H9 (cell line): Measurements from ENCODE around the gene CNNM2. TPM values are rescaled to one million over a fixed set of nuclear protein-coding genes. Genes with fewer than 3 reads are reported as not detected.

Experiments used
- DNase-seq: peaks from one replicate; pipeline ENCODE4 v3.0.0-alpha.2; 2017
- H2AFZ ChIP-seq: one replicate; pipeline ENCODE4 v1.6.1; 2013; ENCODE audit warnings: mild to moderate bottlenecking, low read length, control low read depth, moderate library complexity
- H2AK5ac ChIP-seq: 2 replicates; pipeline ENCODE4 v1.6.1; 2013; ENCODE audit warnings: low read length, control low read depth, mixed read lengths; ENCODE audit not compliant: insufficient read length
- H2BK120ac ChIP-seq: one replicate; pipeline ENCODE4 v1.6.1; 2013; ENCODE audit warnings: low read depth, mild to moderate bottlenecking, low read length, control low read depth, inconsistent platforms; ENCODE audit not compliant: poor library complexity, severe bottlenecking
- H2BK12ac ChIP-seq: 2 replicates; pipeline ENCODE4 v1.6.1; 2013; ENCODE audit warnings: low read length, control low read depth, mixed read lengths, low read depth; ENCODE audit not compliant: insufficient read length
- H2BK15ac ChIP-seq: 2 replicates; pipeline ENCODE4 v1.6.1; 2013; ENCODE audit warnings: low read depth, low read length, control low read depth
- H2BK20ac ChIP-seq: one replicate; pipeline ENCODE4 v1.6.1; 2013; ENCODE audit warnings: low read depth, mild to moderate bottlenecking, low read length, control low read depth, inconsistent platforms; ENCODE audit not compliant: poor library complexity, severe bottlenecking
- H2BK5ac ChIP-seq: 2 replicates; pipeline ENCODE4 v1.6.1; 2013; ENCODE audit warnings: low read length, control low read depth, mixed read lengths; ENCODE audit not compliant: insufficient read length
- H3K14ac ChIP-seq: 2 replicates; pipeline ENCODE4 v1.6.1; 2013; ENCODE audit warnings: low read length, control low read depth; ENCODE audit not compliant: insufficient read depth
- H3K18ac ChIP-seq: 2 replicates; pipeline ENCODE4 v1.6.1; 2013; ENCODE audit warnings: low read depth, mild to moderate bottlenecking, mixed read lengths, low read length, control low read depth; ENCODE audit not compliant: insufficient read length
- H3K23ac ChIP-seq: 2 replicates; pipeline ENCODE4 v1.6.1; 2013; ENCODE audit warnings: low read length, control low read depth, mixed read lengths, low read depth; ENCODE audit not compliant: insufficient read length
- H3K23me2 ChIP-seq: 2 replicates; pipeline ENCODE4 v1.6.1; 2013; ENCODE audit warnings: low read depth, mild to moderate bottlenecking, mixed read lengths, low read length, control low read depth; ENCODE audit not compliant: insufficient read length, poor library complexity, severe bottlenecking
- H3K27ac ChIP-seq: 2 replicates; pipeline ENCODE4 v1.5.1; 2013; ENCODE audit warnings: low read length, control low read depth, mixed read lengths, low read depth; ENCODE audit not compliant: insufficient read length
- H3K27me3 ChIP-seq: 2 replicates; pipeline ENCODE4 v1.6.1; 2013; ENCODE audit warnings: low read length, control low read depth, inconsistent platforms; ENCODE audit not compliant: insufficient read depth
- H3K4ac ChIP-seq: 2 replicates; pipeline ENCODE4 v1.6.1; 2013; ENCODE audit warnings: low read depth, mild to moderate bottlenecking, control low read depth, inconsistent platforms, low read length, moderate library complexity
- H3K4me1 ChIP-seq: 2 replicates; pipeline ENCODE4 v1.6.1; 2013; ENCODE audit warnings: low read length, control low read depth, inconsistent platforms; ENCODE audit not compliant: insufficient read depth
- H3K4me2 ChIP-seq: 2 replicates; pipeline ENCODE4 v1.6.1; 2013; ENCODE audit warnings: low read length, control low read depth, mixed read lengths; ENCODE audit not compliant: insufficient read length, insufficient read depth
- H3K56ac ChIP-seq: 2 replicates; pipeline ENCODE4 v1.6.1; 2013; ENCODE audit warnings: low read depth, mild to moderate bottlenecking, mixed read lengths, low read length, control low read depth; ENCODE audit not compliant: insufficient read length
- H3K79me1 ChIP-seq: 2 replicates; pipeline ENCODE4 v1.6.1; 2013; ENCODE audit warnings: low read depth, mild to moderate bottlenecking, moderate library complexity, low read length, control low read depth, inconsistent platforms; ENCODE audit not compliant: insufficient read depth, poor library complexity, severe bottlenecking
- H3K79me2 ChIP-seq: 2 replicates; pipeline ENCODE4 v1.6.1; 2013; ENCODE audit warnings: low read length, control low read depth, inconsistent platforms; ENCODE audit not compliant: insufficient read depth
- H3K9ac ChIP-seq: 2 replicates; pipeline ENCODE4 v1.6.1; 2013; ENCODE audit warnings: low read length, control low read depth, mixed read lengths; ENCODE audit not compliant: insufficient read length; ENCODE audit errors: extremely low read depth
- H3K9me3 ChIP-seq: one replicate; pipeline ENCODE4 v1.6.1; 2013; ENCODE audit warnings: low read depth, low read length, inconsistent platforms; ENCODE audit not compliant: control insufficient read depth
- H3T11ph ChIP-seq: one replicate; pipeline ENCODE4 v1.6.1; 2013; ENCODE audit warnings: mild to moderate bottlenecking, low read length, control low read depth, inconsistent platforms
- H4K20me1 ChIP-seq: one replicate; pipeline ENCODE4 v1.6.1; 2013; ENCODE audit not compliant: control insufficient read depth, insufficient read length, insufficient read depth
- H4K5ac ChIP-seq: 2 replicates; pipeline ENCODE4 v1.6.1; 2013; ENCODE audit warnings: low read depth, mild to moderate bottlenecking, mixed read lengths, low read length, control low read depth; ENCODE audit not compliant: insufficient read length
- H4K8ac ChIP-seq: replicated peaks from 2 replicates; pipeline ENCODE4 v1.6.1; 2013; ENCODE audit warnings: low read length, control low read depth, mixed read lengths, low read depth; ENCODE audit not compliant: insufficient read length
- H4K91ac ChIP-seq: 2 replicates; pipeline ENCODE4 v1.6.1; 2013; ENCODE audit warnings: low read depth, mild to moderate bottlenecking, moderate library complexity, mixed read lengths, low read length, control low read depth; ENCODE audit not compliant: insufficient read length
- H3K27ac Mint-ChIP-seq, 3 experiments: 2 replicates in 2 of 3; 3 replicates in 1 of 3; pipeline ENCODE4 v1.8.0; 2020 to 2021; ENCODE audit warnings: mixed read lengths in 3 of 3, mild to moderate bottlenecking in 1 of 3, moderate library complexity in 1 of 3
- H3K27me3 Mint-ChIP-seq: 2 replicates; pipeline ENCODE4 v1.8.0; 2021; ENCODE audit warnings: low read depth, mild to moderate bottlenecking, moderate library complexity, mixed read lengths
- H3K36me3 Mint-ChIP-seq, 3 experiments: 2 replicates in 2 of 3; 3 replicates in 1 of 3; pipeline ENCODE4 v1.8.0; 2020 to 2021; ENCODE audit warnings: low read depth in 3 of 3, mixed read lengths in 3 of 3; ENCODE audit not compliant: insufficient read depth in 1 of 3
- H3K4me1 Mint-ChIP-seq, 2 experiments: 2 replicates each; pipeline ENCODE4 v1.8.0; 2020; ENCODE audit warnings: mixed read lengths in 2 of 2
- H3K4me3 Mint-ChIP-seq, 2 experiments: 2 replicates in 1 of 2; 3 replicates in 1 of 2; pipeline ENCODE4 v1.8.0; 2020 to 2021; ENCODE audit warnings: mild to moderate bottlenecking in 2 of 2, mixed read lengths in 2 of 2, moderate library complexity in 1 of 2
- H3K9me3 Mint-ChIP-seq, 2 experiments: 2 replicates in 1 of 2; 3 replicates in 1 of 2; pipeline ENCODE4 v1.8.0; 2020; ENCODE audit warnings: mild to moderate bottlenecking in 2 of 2, mixed read lengths in 2 of 2, moderate library complexity in 1 of 2
- CTCF ChIP-seq: fragments of 200-600 bp; sonication (generic); conservative IDR thresholded peaks from 3 replicates; pipeline ENCODE4 v1.8.0; 2021; ENCODE audit warnings: antibody characterized with exemption, mild to moderate bottlenecking
- WGBS: extraction: QIAGEN DNeasy Blood & Tissue Kit; methylation state at CpG from one replicate; pipeline ENCODE4 v1.1.7; 2013; ENCODE audit warnings: missing lambda C conversion rate, low lambda C conversion rate, mixed read lengths; ENCODE audit not compliant: insufficient read length; ENCODE audit errors: extremely low coverage; 5-methylcytosine and 5-hydroxymethylcytosine counted together
- total RNA-seq: library from RNA; stranded (reverse); gene quantifications from 2 replicates; pipeline ENCODE4 v1.2.1, GENCODE V29; 2021

Gene CNNM2
- total RNA-seq, 1 experiment from 2014 or later, result 17.5 TPM

GRCh38 chr10:103100620-103101019 is 182.5 kb downstream of the CNNM2 start:
- H3K27me3 ChIP-seq, result no peaks in the 10 kb centered on the region

More at GRCh38 chr10:103100620-103101019, 182.5 kb downstream of the CNNM2 start:
- Histone ChIP-seq H3K4ac (no peak overlapping the region), H3K4me2 (no peak overlapping the region), H3K9ac (no peak overlapping the region), H3K23ac (no peak overlapping the region), H4K20me1 (no peaks in the 10 kb centered on the region), H4K91ac (no peak overlapping the region), H3K18ac (no peak overlapping the region), H3K79me2 (no peaks in the 10 kb centered on the region), H2BK20ac (no peak overlapping the region), H3K27ac (no peak overlapping the region), H2BK15ac (no peak overlapping the region), H3K56ac (no peak overlapping the region), H2BK120ac (no peak overlapping the region), H3K4me1 (peaks cover 4% of the 10 kb centered on the region), H4K5ac (no peak overlapping the region), H2AK5ac (no peak overlapping the region), H3K14ac (no peak overlapping the region), H3K9me3 (no peaks in the 10 kb centered on the region), H4K8ac (no peak overlapping the region), H3K79me1 (no peaks in the 10 kb centered on the region), H2AFZ (no peak overlapping the region), H2BK5ac (no peak overlapping the region), H3T11ph (no peak overlapping the region), H3K23me2 (no peaks in the 10 kb centered on the region), H2BK12ac (no peak overlapping the region)
- H3K4me3 Mint-ChIP-seq, result no peak overlapping the region
- H3K4me1 Mint-ChIP-seq, result peaks cover 15% of the 10 kb centered on the region in 2 experiments
- DNase-seq, result no peak
- no peaks in the 10 kb centered on the region for H3K27me3 Mint-ChIP-seq
- H3K9me3 Mint-ChIP-seq, result no peaks in the 10 kb centered on the region
- H3K36me3 Mint-ChIP-seq, result peaks cover 4 to 46% (median 16%) of the 10 kb centered on the region in 3 experiments; a peak in 4 of 7 replicates
- TF ChIP-seq CTCF, result no peak
- WGBS, result no CpG with 5 or more reads among the region's 2 CpGs
- H3K27ac Mint-ChIP-seq, result no peak overlapping the region
